Activated naive CD4-positive, alpha-beta T cell treated with anti-CD3 and anti-CD28 coated beads, Interleukin-2, amount 50 U/mL, for 72 hours (primary cell): ENCODE results near the gene FRMD6. TPM values are rescaled to one million over a fixed set of nuclear protein-coding genes. Genes with fewer than 3 reads are reported as not detected.

Source experiments
- ATAC-seq, 2 donors: fragments of 150-1000 bp; cut with Tn5 transposase; 2 replicates each; pipeline ENCODE4 v1.10.0; 2021; ENCODE audit warnings: mild to moderate bottlenecking in 2 of 2, moderate library complexity in 2 of 2
- DNase-seq, 2 donors: peaks; one replicate each; pipeline ENCODE4 v3.0.0; 2021 to 2022; ENCODE audit warnings: low spot score in 2 of 2
- H3K27ac Mint-ChIP-seq, 2 donors: one replicate each; pipeline ENCODE4 v1.8.0; 2022; ENCODE audit warnings: mild to moderate bottlenecking in 2 of 2, mixed read lengths in 2 of 2
- H3K36me3 Mint-ChIP-seq, 2 donors: one replicate each; pipeline ENCODE4 v1.8.0; 2022; ENCODE audit warnings: mixed read lengths in 2 of 2
- H3K9me3 Mint-ChIP-seq, 2 donors: one replicate each; pipeline ENCODE4 v1.8.0; 2022; ENCODE audit warnings: mixed read lengths in 2 of 2
- total RNA-seq, 2 donors: library from RNA; stranded (reverse); gene quantifications; one replicate each; pipeline ENCODE4 v1.2.3, GENCODE V29; 2022

FRMD6 gene
- total RNA-seq: 1 to 10 TPM; 6.3 to 6.5 TPM

- no peaks in the 10 kb centered on the region for H3K9me3 Mint-ChIP-seq
- ATAC-seq (peak; percentile 80), DNase-seq (peak; percentile 75 to 84)
Measured at GRCh38 chr14:51651388-51652167, at the start of gene FRMD6. Gene FRMD6 (plus strand): TSS chr14:51651910. CDS start chr14:51689837, 37,927 bp downstream.

GRCh38 chr14:51602310-51602709 is 49.4 kb upstream of the FRMD6 start:
- no peaks in the 10 kb centered on the region for H3K9me3 Mint-ChIP-seq
- H3K36me3 Mint-ChIP-seq: no peaks in the 10 kb centered on the region
- DNase-seq: no peak
- no peak for ATAC-seq
- H3K27ac Mint-ChIP-seq: no peak overlapping the region

More at GRCh38 chr14:51651388-51652167, at the start of gene FRMD6:
- Mint-ChIP-seq H3K27ac (peak within 1 kb of the TSS; percentile 21 to 29), H3K36me3 (no peaks in the 10 kb centered on the region)

GRCh38 chr14:51603495-51603894 is 48.2 kb upstream of the FRMD6 start:
- no peak for DNase-seq
- no peaks in the 10 kb centered on the region for H3K9me3 Mint-ChIP-seq
- no peak for ATAC-seq
- no peaks in the 10 kb centered on the region for H3K36me3 Mint-ChIP-seq
- H3K27ac Mint-ChIP-seq: no peak overlapping the region

GRCh38 chr14:51604073-51604472 is 47.6 kb upstream of the FRMD6 start:
- no peaks in the 10 kb centered on the region for H3K9me3 Mint-ChIP-seq
- no peak for ATAC-seq

GRCh38 chr14:51605575-51605974 is 46.1 kb upstream of the FRMD6 start:
- DNase-seq (no peak), ATAC-seq (no peak)
- H3K9me3 Mint-ChIP-seq: no peaks in the 10 kb centered on the region
- no peaks in the 10 kb centered on the region for H3K36me3 Mint-ChIP-seq
- H3K27ac Mint-ChIP-seq: no peak overlapping the region

More at GRCh38 chr14:51604073-51604472, 47.6 kb upstream of the FRMD6 start:
- Mint-ChIP-seq H3K27ac (no peak overlapping the region), H3K36me3 (no peaks in the 10 kb centered on the region)
- DNase-seq: no peak

GRCh38 chr14:51607711-51608110 is 44.0 kb upstream of the FRMD6 start:
- Mint-ChIP-seq H3K27ac (no peak overlapping the region), H3K9me3 (no peaks in the 10 kb centered on the region), H3K36me3 (no peaks in the 10 kb centered on the region)
- DNase-seq (no peak), ATAC-seq (no peak)

GRCh38 chr14:51609251-51609954 is 42.3 kb upstream of the FRMD6 start:
- no peaks in the 10 kb centered on the region for H3K36me3 Mint-ChIP-seq
- H3K9me3 Mint-ChIP-seq: no peaks in the 10 kb centered on the region
- DNase-seq (no peak), ATAC-seq (no peak)
- peak overlapping the region in 1 of 2 donors; percentile 50 for H3K27ac Mint-ChIP-seq

GRCh38 chr14:51609955-51610283 is 41.8 kb upstream of the FRMD6 start:
- H3K9me3 Mint-ChIP-seq: no peaks in the 10 kb centered on the region
- H3K27ac Mint-ChIP-seq: no peak overlapping the region
- no peaks in the 10 kb centered on the region for H3K36me3 Mint-ChIP-seq
- ATAC-seq: no peak
- no peak for DNase-seq

GRCh38 chr14:51610771-51611170 is 40.9 kb upstream of the FRMD6 start:
- DNase-seq (no peak), ATAC-seq (no peak)
- Mint-ChIP-seq H3K27ac (no peak overlapping the region), H3K36me3 (no peaks in the 10 kb centered on the region), H3K9me3 (peaks cover 0 to 2% of the 10 kb centered on the region in 2 donors)

- peak; percentile 86 to 88 for ATAC-seq
- no peak for DNase-seq
- H3K36me3 Mint-ChIP-seq: no peaks in the 10 kb centered on the region
- no peak overlapping the region for H3K27ac Mint-ChIP-seq
- peaks cover 0 to 4% of the 10 kb centered on the region in 2 donors for H3K9me3 Mint-ChIP-seq
Measured at GRCh38 chr14:51612449-51612848, 39.3 kb upstream of the FRMD6 start.

- H3K9me3 Mint-ChIP-seq: peaks cover 0 to 4% of the 10 kb centered on the region in 2 donors
- DNase-seq: no peak
- no peak overlapping the region for H3K27ac Mint-ChIP-seq
- no peak for ATAC-seq
- H3K36me3 Mint-ChIP-seq: no peaks in the 10 kb centered on the region
Measured at GRCh38 chr14:51613416-51613815, 38.3 kb upstream of the FRMD6 start.

GRCh38 chr14:51614707-51615106 is 37.0 kb upstream of the FRMD6 start:
- H3K27ac Mint-ChIP-seq: peak overlapping the region in 1 of 2 donors; percentile 33
- no peaks in the 10 kb centered on the region for H3K36me3 Mint-ChIP-seq
- H3K9me3 Mint-ChIP-seq: peaks cover 0 to 4% of the 10 kb centered on the region in 2 donors
- peak; percentile 74 to 89 for ATAC-seq
- no peak for DNase-seq

- no peaks in the 10 kb centered on the region for H3K36me3 Mint-ChIP-seq
- H3K9me3 Mint-ChIP-seq: peaks cover 0 to 4% of the 10 kb centered on the region in 2 donors
- ATAC-seq (no peak), DNase-seq (no peak)
- H3K27ac Mint-ChIP-seq: no peak overlapping the region
Measured at GRCh38 chr14:51616256-51616655, 35.5 kb upstream of the FRMD6 start.

- ATAC-seq: no peak
- no peak for DNase-seq
- no peak overlapping the region for H3K27ac Mint-ChIP-seq
- H3K36me3 Mint-ChIP-seq: no peaks in the 10 kb centered on the region
- peaks cover 0 to 4% of the 10 kb centered on the region in 2 donors for H3K9me3 Mint-ChIP-seq
Measured at GRCh38 chr14:51616724-51617409, 34.8 kb upstream of the FRMD6 start.

- no peak for DNase-seq
Measured at GRCh38 chr14:51619561-51619960, 32.1 kb upstream of the FRMD6 start.

GRCh38 chr14:51620056-51620455 is 31.7 kb upstream of the FRMD6 start:
- no peak for ATAC-seq
- peaks cover 0 to 4% of the 10 kb centered on the region in 2 donors for H3K9me3 Mint-ChIP-seq
- H3K27ac Mint-ChIP-seq: no peak overlapping the region
- no peak for DNase-seq
- H3K36me3 Mint-ChIP-seq: no peaks in the 10 kb centered on the region

More at GRCh38 chr14:51619561-51619960, 32.1 kb upstream of the FRMD6 start:
- Mint-ChIP-seq H3K36me3 (no peaks in the 10 kb centered on the region), H3K27ac (no peak overlapping the region), H3K9me3 (peaks cover 0 to 4% of the 10 kb centered on the region in 2 donors)
- no peak for ATAC-seq

- no peaks in the 10 kb centered on the region for H3K36me3 Mint-ChIP-seq
Measured at GRCh38 chr14:51621654-51622053, 30.1 kb upstream of the FRMD6 start.

More at GRCh38 chr14:51621654-51622053, 30.1 kb upstream of the FRMD6 start:
- no peak for ATAC-seq
- Mint-ChIP-seq H3K27ac (no peak overlapping the region), H3K9me3 (no peaks in the 10 kb centered on the region)
- no peak for DNase-seq
